HG02623 (cell line): Measurements from ENCODE around the gene USH1C.

ENCODE experiments used
- ATAC-seq: cut with Tn5 transposase; IDR thresholded peaks from one replicate; pipeline ENCODE4 v1.9.1; 2021; ENCODE audit warnings: moderate library complexity; ENCODE audit not compliant: unreplicated experiment

The USH1C gene

DNA sequence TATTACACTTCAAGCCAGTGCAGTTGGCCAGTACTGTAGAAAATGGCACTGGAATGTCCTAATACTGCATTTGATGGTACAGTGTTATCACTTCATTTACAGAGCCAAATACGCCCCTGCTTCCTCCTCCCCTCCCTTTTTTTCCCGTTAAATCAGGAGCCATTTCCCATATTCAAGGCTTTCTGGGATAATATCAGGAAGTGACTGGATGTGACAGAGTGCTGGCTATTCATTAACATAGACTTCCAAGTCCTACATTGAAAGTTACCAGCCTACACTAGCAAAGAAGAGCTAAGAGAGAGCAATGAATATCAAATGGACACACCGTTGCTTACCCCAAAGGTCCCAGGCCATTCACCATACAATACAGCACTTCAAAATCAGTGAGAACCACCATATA lies 35.4 kb downstream of the USH1C start:
- ATAC-seq = no peak

- ATAC-seq = no peak
These were observed 35.9 kb downstream of the USH1C start for GRCh38 chr11:17508306-17508705.

GRCh38 chr11:17507773-17508172 lies 36.4 kb downstream of the USH1C start:
- no peak for ATAC-seq

- no peak for ATAC-seq
These were observed 37.3 kb downstream of the USH1C start for GRCh38 chr11:17506942-17507341.

DNA sequence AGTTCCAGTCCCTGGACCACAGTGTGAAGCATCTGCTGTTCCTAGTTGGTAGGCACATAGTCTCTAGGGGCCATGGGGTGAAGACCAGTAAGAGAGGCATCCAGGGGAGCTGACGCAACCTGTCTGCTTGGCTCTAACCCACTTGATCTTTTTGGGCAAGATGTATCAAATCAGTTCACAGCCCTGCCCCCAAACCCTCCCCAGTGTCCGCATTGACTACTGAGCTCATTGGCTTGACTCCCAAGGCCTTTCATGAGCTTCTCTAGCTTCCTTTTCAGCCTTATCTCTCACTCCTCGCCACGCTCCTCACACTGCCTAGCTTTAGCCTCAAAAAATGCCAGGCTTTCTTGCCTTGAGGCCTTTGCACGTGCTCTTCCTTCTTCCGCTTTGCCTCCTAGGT lies 37.9 kb downstream of the USH1C start:
- no peak for ATAC-seq

GRCh38 chr11:17505146-17505545 lies 39.1 kb downstream of the USH1C start:
- no peak for ATAC-seq

DNA sequence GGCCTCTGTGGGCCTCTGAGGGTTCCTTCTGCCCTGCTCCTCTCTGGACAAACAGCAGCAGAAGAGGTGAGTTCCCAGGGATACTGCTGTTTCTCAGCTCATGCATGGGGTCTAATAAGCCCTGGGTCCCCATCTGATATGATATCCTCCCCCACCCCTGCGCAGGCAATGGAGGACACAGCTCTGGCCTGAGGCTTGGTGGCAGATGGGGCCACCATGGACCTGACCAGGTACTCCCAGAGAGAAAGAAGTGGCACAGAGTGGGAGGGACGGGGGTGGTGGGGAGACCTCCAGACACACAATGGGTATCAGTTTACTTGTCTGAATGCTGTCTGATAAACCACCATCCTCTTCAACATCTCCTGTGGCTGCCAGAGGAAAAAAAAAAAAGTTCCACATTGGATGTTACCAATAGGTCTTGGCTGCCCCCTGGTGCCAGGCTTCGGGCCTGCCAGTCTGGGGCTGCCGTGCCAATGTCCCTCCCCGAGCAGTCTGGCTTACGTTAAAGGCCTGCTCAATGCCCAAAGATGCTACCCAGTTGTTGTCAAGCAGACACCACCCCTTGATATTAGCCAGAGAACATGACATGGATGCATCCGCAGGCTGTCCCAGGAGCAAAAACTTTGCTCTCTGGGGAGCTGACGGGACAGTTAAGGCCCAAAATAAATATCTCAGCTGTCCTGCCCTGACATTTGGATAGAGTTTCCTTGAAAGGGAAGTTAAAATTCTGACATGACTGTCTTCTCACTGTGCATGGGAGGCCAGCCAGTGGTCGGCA lies 39.7 kb downstream of the USH1C start:
- peak; percentile 70 for ATAC-seq

DNA sequence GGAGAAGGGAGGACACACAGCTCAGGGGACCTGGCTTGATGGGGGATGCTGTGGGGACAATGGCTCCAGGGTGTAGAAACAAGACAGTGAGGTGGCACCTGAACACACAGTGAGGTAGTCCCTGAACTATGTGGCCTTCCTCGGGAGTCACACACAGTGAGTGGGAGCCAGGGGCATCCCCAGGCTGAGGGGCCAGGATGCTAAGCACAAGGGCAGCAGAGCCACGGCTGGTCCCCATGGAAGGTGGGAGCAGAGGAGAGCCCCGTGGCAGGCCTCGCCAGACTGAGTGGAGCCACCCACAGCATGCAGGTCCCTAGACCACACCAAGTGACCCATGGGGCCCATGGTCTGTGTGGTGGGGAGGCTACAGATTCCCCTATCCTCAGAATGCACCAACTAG lies 41.6 kb downstream of the USH1C start:
- no peak for ATAC-seq

GRCh38 chr11:17500673-17501072 lies 43.5 kb downstream of the USH1C start:
- no peak for ATAC-seq

DNA sequence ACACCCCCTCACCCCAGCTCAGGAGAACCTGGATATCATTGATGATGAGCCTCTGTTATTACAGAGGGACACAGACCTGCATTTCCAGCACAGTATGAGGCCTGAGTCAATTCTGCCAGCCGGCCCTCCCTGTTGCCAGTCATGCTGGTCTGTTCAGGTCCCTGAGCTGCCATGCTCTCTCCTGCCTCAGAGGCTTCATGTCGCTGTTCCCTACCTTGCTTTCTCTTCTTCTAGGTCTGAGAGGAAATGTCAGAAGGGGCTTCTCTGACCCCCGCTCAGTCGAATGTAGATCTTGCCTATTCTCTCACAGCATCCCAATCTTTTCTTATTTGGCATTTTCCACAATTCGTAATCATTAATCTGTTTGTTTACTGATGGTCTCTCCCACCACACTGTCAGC lies 45.7 kb downstream of the USH1C start:
- no peak for ATAC-seq

GRCh38 chr11:17498058-17498457 lies 46.2 kb downstream of the USH1C start:
- no peak for ATAC-seq

GRCh38 chr11:17496406-17496805 lies 47.8 kb downstream of the USH1C start:
- no peak for ATAC-seq

- no peak for ATAC-seq
These were observed 50.2 kb downstream of the USH1C start for GRCh38 chr11:17494019-17494418.

- ATAC-seq = no peak
These were observed 53.3 kb downstream of the USH1C start for GRCh38 chr11:17490938-17491337.

DNA sequence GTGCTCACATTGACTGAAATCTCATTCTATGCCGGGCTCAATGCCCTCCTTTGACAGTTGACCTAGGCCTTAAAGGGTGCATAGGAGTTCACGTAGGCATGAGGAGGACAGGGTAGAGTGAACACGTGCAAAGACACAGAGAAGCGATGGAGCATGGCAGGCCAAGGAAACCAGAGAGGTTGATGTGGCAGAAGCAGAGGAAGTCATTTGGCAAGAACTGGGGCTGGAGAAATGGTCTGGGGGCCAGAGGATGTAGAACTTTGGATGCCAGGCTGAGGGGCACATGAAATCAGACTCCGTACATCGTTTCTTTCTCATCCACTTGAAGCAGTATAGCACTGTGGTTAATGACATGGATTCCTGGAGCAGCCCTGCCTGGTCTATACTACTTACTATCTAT lies 54.0 kb downstream of the USH1C start:
- no peak for ATAC-seq

DNA sequence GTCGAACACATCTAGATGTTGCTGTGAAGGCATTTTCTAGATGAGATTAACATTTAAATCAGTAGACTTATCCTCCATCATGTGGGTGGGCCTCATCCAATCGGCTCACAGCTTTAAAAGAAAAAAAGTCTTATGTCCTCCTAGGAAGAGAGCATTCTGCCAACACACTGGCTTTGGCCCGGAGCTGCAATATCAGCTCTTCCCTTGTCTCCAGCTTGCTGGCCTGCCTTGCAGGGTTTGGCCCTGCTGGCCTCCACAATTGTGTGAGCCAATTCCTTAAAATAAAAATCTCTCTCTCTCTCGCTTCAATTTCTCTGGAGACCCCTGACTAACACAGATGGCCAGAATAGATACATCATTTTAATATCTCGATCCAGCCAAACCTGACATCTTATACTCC lies 54.5 kb downstream of the USH1C start:
- no peak for ATAC-seq

DNA sequence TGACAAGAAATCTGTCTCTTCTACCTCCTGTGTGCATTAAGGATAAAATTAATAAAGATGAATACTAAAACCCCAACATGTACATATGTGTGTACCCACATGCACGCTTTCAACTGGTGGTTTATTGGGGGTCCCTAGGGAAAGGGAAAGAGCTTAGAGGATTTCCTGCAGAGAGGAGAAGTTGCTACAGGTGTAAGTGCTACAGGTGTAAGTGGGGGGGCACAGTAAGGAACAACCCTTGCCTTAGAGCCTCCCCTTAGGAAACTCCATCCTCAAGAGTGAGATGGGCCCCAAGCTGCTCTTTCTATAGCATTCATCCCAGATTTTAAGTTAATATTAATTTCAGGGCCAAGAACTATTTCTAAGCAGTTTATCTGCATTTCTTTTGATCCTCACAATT lies 55.7 kb downstream of the USH1C start:
- no peak for ATAC-seq

DNA sequence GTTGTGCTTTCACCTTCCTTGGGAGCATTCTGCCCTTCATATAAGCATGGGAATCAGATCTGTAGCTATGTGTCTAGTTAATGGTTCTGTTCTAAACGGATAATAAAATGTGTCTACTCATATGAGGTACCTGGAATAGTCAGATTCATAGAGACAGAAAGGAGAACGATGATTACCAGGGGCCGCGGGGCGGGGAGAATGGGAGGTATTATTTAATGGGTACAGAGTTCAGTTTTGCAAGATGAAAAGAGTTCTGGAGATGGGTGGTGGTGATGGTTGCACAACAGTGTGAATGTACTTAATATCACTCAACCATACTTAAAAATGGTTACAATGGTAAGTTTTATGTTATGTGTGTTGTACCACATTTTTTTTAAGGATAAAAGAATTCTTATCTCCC lies 57.6 kb downstream of the USH1C start:
- ATAC-seq = no peak

- no peak for ATAC-seq
These were observed 60.7 kb downstream of the USH1C start for GRCh38 chr11:17483505-17483904.

GRCh38 chr11:17481905-17482304 lies 62.3 kb downstream of the USH1C start:
- ATAC-seq = no peak

DNA sequence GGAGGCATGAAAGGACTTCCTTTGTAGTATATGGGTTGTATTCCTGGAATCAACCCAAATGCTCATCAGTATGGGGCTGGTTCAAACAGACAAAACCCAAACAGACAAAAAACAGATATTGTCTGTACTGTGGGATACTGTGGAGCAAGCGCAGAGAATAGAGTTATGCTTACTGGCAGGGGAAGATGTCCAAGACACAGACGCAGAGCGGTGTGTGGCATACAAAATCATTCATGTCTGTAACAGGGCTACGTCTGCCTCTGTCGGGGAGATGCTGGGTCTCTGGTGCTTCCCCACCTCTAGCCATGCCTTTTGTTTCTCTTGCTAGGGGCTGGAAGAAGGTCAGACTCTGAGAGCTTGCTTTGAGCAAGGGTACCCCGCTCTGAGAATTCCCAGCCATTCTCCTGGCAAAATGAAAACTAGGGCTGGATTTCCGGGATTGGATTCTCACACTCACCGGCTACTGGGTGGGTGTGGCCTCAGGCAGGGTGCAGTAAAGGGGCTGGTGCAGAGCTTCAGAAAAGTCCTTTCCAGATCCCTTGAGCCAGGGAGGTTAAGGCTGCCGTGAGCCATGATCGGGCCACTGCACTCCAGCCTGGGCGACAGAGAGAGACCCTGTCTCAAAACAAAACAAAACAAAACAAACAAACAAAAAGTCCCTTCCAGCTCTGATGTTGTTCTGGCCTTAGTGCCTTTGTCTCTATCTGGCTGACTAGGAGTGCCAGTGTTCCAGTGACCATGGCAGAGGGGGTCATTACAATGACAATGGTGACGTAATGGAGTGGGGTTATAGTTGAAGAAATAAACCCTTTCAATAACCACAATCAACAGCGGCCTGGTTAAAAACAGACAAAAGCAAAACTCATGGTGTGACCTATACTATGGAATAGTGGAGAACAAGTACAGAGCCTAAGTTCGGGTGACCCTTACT lies 64.7 kb downstream of the USH1C start:
- ATAC-seq = no peak

DNA sequence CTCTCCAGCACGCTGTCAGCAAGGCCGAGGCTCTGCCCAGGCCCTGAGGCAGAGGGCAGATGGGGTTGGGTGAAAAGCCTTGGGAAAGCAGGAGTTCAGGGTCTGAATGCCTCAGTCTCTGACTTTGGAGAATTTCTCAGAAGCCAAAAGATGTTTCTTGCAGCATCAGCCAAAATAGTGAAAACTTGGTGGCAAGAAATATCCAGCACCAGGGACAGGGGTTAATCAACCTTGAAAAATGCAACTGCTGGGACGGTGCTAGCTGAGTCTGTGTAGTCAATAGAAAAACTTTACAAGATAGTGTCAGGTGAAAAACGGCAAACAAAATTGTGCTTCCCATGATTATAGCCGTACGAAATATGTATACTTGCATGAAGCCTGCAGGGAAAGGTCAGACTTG lies 66.1 kb downstream of the USH1C start:
- no peak for ATAC-seq
